ENCODE measurements around the gene PES1.
"Not testable (repeated sequence)": the region's sequence is repeated elsewhere in the genome, so short reads cannot be mapped to it uniquely, and the experiment has no call there.

The PES1 gene

GRCh38 chr22:30556388-30556787, 35.3 kb downstream of the PES1 start:
- in situ Hi-C loops (cut with MboI; ENCODE audit: low sequenced_read_pairs): no loop called here

- in situ Hi-C loops (cut with MboI; ENCODE audit: low sequenced_read_pairs): no loop called here
These were observed 36.2 kb downstream of the PES1 start for GRCh38 chr22:30555282-30556210.

DNA sequence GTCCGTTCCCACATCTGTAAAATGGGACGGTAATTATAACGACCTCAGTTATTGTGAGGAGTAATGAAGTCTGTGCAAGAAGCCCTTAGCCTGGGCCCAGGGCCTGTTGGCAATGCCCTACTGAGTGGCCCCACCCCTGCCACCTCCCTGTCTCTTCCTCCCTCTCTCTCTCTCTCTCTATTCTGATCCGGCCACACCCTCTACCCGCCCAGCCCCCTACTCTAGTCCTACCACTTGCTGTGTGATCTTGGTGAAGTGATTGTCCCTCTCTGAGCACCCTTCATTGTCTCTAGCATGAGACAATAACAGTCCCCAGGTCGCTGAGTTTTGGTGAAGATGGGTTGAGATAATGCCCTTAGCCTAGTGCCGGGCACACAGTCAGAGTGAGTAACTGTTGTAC, 37.7 kb downstream of the PES1 start:
- in situ Hi-C loops (cut with MboI; ENCODE audit: low sequenced_read_pairs): no loop called here

- in situ Hi-C loops (cut with MboI; ENCODE audit: low sequenced_read_pairs): no loop called here
These were observed 39.0 kb downstream of the PES1 start for GRCh38 chr22:30552719-30553118.

- in situ Hi-C loops (cut with MboI; ENCODE audit: low sequenced_read_pairs): not testable (repeated sequence)
These were observed 39.9 kb downstream of the PES1 start for GRCh38 chr22:30551813-30552212.

DNA sequence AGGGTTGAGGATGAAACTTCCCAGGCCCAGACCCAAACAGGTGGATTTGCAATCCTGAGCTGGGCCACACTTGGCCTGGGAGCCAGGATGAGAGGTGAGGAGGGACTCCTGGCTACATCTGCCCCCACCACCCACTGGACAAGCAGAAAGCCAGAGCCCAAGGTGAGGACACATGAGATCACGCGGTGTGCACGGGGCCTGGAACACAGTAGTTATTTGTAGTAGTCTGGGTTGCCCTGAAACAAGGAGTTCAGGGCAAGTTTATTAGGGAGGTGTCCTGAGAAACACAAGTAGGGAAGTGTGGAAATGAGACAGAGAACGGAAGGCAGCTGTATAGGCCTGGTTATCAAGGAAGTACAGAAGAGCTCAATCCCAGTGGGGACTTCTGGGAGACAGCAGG, 44.5 kb downstream of the PES1 start:
- in situ Hi-C loops (cut with MboI; ENCODE audit: low sequenced_read_pairs): no loop called here

DNA sequence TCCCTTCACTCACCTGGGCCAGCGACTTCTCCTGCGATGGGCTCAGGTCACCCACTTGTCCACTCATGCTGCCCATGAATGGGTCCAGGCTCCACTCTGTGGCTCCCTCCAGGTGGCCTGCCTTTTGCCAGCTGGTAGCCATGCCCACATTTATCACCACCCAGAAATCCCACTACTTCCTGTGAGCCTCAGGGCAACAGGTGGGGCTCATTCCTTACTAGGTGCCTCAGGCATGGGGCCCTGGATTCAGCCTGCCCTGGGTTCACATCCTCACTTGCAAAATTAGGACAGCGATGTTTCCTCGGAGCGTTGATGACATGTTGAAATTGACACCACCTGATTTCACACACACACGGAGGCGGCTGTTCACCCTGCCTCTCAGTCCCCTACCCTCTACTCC, 45.1 kb downstream of the PES1 start, which contains the start of gene SEC14L6:
Gene SEC14L6, minus strand, starts transcription at position 126 of the 400 bp plus-strand sequence. Its CDS starts 59 bp downstream, at position 67.
- in situ Hi-C loops (cut with MboI; ENCODE audit: low sequenced_read_pairs): no loop called here

DNA sequence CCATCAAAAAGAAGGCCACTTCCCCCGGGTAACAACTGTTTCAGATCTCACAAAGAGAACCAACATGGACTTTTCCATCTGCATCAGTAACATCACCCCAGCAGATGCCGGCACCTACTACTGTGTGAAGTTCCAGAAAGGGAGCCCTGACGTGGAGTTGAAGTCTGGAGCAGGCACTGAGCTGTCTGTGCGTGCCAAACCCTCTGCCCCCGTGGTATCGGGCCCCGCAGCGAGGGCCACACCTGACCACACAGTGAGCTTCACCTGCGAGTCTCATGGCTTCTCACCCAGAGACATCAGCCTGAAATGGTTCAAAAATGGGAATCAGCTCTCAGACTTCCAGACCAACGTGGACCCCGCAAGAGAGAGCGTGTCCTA, 48.9 kb downstream of the PES1 start:
- in situ Hi-C loops (cut with MboI; ENCODE audit: low sequenced_read_pairs): no loop called here

DNA sequence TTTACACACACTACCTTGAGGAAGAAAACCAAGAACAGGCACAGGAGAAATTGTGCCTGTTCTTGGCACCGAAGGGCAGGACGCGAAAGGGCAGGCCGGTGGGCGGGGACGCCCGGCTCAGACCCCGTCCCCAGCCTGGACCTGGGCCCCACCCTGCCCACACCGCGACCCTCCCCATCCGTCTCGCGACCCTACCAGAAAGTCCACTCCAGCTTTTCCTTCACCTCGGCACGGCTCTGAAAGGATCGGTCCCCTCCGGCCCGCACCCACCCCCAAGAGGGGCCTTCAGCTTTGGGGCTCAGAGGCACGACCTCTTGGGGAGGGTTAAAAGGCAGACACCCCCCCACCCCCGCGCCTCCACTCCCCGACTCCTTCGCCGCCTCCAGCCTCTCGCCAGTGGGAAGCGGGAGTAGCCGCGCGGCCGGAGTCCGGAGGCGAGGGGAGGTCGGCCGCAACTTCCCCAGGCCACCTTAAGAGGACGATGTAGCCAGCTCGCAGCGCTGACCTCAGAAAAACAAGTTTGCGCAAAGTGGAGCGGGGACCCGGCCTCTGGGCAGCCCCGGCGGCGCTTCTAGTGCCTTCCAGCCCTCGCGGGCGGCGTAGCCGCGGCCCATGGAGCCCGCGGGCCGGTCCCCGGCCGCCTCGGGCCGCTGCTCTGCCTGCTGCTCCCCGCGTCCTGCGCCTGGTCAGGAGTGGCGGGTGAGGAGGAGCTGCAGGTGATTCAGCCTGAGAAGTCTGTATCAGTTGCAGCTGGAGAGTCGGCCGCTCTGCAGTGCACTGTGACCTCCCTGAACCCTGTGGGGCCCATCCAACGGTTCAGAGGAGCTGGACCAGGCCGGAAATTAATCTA, 49.5 kb downstream of the PES1 start:
- in situ Hi-C loops (cut with MboI; ENCODE audit: low sequenced_read_pairs): no loop called here

GRCh38 chr22:30541511-30541910, 50.2 kb downstream of the PES1 start:
- in situ Hi-C loops (cut with MboI; ENCODE audit: low sequenced_read_pairs): not testable (repeated sequence)

DNA sequence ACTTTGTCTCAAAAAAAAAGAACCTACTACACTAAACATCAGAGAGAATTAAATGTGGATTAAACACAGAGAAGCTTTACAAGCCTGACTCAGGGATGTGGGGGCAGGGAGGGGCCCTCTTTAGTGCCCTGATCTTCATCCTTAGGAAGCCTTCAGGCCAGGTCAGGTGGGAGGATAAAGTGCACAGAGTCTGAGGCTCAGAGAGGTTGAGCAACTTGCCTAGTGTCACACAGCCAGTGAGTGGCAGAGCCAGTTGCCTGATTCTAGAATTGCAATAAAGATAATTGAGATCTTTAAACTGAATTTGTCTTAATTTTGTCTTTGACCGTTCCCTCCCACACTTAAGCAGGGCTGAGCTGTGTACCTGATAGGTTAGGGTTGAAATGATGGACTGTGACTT, 52.3 kb downstream of the PES1 start:
- in situ Hi-C loops (cut with MboI; ENCODE audit: low sequenced_read_pairs): no loop called here

DNA sequence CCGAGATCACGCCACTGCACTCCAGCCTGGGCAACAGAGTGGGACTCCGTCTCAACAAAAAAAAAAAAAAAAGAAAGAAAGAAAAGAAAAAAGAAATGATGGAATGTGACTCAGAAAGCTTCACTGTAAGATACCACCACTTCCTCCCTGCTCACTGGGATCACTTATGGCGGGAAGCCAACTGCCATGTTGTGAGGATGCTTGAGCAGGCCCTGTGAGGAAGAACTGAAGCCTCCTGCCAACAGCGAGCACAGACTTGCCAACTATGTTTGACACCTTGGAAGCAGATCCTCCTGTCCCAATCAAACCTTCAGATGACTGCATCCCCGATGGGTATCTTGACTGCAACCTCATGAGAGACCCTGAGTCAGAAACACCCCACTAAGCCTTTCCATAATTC, 53.4 kb downstream of the PES1 start:
- in situ Hi-C loops (cut with MboI; ENCODE audit: low sequenced_read_pairs): no loop called here

GRCh38 chr22:30537083-30537731, 54.5 kb downstream of the PES1 start:
- in situ Hi-C loops (cut with MboI; ENCODE audit: low sequenced_read_pairs): no loop called here

GRCh38 chr22:30535182-30535581, 56.5 kb downstream of the PES1 start:
- in situ Hi-C loops (cut with MboI; ENCODE audit: low sequenced_read_pairs): no loop called here

- in situ Hi-C loops (cut with MboI; ENCODE audit: low sequenced_read_pairs): no loop called here
These were observed 59.8 kb downstream of the PES1 start for GRCh38 chr22:30531651-30532608.

DNA sequence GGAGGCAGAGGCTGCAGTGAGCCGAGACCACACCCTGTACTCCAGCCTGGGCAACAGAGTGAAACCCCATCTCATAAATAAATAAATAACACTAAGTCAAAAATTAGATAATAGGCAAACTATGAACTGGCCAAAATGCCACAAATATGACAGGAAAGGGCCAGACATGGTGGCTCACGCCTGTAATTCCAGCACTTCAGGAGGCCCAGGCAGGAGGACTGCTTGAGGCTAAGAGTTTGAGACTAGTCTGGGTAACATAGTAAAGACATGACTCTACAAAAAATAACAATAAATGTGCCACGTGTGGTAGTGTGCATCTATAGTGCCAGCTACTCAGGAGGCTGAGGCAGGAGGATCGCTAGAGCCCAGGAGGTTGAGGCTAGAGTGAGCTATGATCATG, 65.1 kb downstream of the PES1 start:
- in situ Hi-C loops (cut with MboI; ENCODE audit: low sequenced_read_pairs): no loop called here
